B cell (primary cell): ENCODE measurements around the gene CNNM3.

Experiments
- EZH2 ChIP-seq: IDR thresholded peaks from 2 replicates; pipeline ENCODE4 v1.6.1; 2012; ENCODE audit warnings: borderline replicate concordance, low read depth, mild to moderate bottlenecking, moderate library complexity, low read length; ENCODE audit not compliant: insufficient read depth, poor library complexity, severe bottlenecking
- TF ChIP-seq, protein P1 (sequence below): fragments of 200-600 bp; IDR thresholded peaks from one replicate; pipeline ENCODE4 v1.8.0; 2022; ENCODE audit warnings: antibody characterized with exemption, mild to moderate bottlenecking

DNA sequence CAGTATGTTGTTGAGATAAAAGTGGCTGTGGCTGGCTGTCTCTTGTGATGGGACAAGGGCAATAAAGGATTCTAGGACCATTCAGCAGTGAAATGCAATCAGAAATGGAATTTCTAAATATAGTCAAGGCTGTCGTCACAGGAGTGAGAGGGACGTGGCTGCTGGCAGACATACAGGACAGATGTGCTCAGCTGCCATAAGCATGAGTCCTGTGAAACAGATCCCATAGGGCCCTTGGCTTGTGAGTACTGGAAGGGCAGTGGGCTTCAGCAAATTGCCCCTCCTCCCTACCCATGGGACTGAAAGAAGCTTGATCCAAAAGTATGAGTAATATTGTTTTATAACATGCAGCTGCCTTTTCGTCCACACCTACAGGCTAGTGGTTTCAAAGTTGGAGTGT lies 4.2 kb upstream of the CNNM3 start:
- no peak for TF ChIP-seq EZH2
- TF ChIP-seq, protein P1, sequence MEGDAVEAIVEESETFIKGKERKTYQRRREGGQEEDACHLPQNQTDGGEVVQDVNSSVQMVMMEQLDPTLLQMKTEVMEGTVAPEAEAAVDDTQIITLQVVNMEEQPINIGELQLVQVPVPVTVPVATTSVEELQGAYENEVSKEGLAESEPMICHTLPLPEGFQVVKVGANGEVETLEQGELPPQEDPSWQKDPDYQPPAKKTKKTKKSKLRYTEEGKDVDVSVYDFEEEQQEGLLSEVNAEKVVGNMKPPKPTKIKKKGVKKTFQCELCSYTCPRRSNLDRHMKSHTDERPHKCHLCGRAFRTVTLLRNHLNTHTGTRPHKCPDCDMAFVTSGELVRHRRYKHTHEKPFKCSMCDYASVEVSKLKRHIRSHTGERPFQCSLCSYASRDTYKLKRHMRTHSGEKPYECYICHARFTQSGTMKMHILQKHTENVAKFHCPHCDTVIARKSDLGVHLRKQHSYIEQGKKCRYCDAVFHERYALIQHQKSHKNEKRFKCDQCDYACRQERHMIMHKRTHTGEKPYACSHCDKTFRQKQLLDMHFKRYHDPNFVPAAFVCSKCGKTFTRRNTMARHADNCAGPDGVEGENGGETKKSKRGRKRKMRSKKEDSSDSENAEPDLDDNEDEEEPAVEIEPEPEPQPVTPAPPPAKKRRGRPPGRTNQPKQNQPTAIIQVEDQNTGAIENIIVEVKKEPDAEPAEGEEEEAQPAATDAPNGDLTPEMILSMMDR = no peak
